TTC549 (cell line): ENCODE measurements around the gene PLIN4.

Experiments used
- FAIRE-seq: peaks from 2 replicates; lab custom pipeline; 2012; peaks lifted over from hg19 to GRCh38; lab: Jason Lieb, UNC

The PLIN4 gene

DNA sequence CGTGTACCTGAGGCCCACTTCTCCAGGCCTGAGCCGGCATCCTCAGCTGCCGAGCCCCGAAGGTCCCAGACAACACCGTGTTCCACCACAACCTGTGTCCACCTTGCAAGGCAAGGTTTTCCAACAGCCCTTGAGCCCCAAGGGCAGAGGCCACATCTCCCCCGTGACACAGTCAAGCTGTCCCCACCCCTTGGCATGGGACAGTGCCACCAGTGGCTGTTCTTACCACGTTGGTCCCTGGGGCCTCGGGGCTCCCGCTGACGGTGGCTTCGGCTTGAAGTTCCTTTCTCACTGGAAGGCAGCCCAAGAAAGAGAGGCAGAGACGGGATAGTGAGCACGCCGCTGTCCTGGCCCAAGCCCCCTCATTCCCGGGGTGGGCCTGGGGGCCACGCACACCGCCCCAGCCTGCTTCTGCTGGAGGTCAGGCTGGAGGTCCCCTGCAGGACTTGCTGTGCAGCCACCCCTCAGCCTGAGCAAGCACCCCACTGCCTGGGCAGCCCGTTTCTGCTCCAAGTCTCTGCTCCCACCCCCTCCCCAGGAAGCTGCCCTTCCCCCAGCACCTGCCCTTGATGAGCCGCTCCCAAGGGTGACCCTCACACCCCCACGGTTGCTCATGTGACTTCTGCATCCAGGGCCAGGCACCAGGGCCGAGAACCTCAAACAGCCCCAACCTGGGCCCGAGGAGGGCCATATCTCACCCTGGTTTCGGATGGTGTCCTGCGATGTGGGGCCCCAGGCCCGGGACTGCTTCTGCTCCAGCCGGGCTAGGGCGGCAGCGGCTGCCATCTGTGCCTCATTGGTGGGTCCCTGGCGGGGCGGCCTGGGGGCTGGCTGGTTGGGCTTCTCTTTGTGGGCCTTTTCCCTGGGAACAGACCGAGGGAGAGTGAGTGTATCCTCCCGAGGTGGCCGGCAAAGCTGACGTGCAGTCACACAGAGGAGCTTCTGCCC, 64.8 kb downstream of the PLIN4 start:
- FAIRE-seq, result no peak

- no peak for FAIRE-seq
Measured at GRCh38 chr19:4452230-4452990, 65.9 kb downstream of the PLIN4 start.
